ENCODE results near the gene CDH15.

CDH15 gene

DNA sequence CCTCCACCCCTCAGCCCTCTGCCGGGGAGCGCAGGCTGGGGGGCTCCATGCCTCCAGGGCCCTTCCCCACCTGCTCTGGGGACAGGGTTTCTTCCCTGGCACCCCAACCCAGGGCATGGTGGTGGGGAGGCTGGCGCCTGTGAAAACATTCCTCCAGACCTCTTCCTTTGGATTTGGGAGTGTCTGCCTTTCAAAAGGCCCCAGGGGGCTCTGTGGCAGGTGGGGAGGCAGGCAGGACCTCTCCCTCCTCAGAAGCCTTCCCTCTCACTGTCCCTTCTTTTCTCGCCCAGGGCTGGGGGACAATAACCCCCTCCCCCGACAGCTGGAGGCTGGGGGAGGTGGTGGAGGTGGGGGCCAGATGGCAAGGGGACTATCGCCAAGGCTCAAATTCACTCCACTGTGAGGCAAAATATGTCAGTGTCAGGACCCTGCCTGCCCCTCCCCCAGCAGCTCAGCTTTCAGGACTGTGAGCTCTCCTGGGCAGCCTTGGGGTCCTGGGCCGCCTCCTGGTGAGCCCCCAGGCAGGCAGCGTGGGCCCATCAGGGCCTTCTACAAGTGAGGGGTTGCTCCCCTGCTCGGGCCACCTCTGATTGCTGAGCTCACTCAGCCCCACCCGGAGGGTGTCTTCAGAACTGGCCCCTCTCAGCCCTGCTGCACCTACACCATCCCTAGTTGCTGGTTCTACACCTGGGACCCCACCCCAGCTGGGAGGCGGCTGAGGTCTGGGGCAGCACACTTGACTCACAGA, 1.8 kb downstream of the CDH15 start:
- no peaks in the 10 kb centered on the region for H3K9me3 ChIP-seq (ENCODE audit: control insufficient read depth, low read length)
- peaks cover 47% of the 10 kb centered on the region for H3K27me3 ChIP-seq (ENCODE audit: control insufficient read depth, insufficient read depth, low read length)
- no peak overlapping the region for H3K9ac ChIP-seq (ENCODE audit: low read length)
- H3K36me3 ChIP-seq (ENCODE audit: control insufficient read depth, insufficient read depth, low read length): no peaks in the 10 kb centered on the region
- no peak overlapping the region for H3K4me3 ChIP-seq (ENCODE audit: low read length)
- peaks cover 13% of the 10 kb centered on the region for H3K4me1 ChIP-seq (ENCODE audit: control insufficient read depth, insufficient read depth, low read length)

DNA sequence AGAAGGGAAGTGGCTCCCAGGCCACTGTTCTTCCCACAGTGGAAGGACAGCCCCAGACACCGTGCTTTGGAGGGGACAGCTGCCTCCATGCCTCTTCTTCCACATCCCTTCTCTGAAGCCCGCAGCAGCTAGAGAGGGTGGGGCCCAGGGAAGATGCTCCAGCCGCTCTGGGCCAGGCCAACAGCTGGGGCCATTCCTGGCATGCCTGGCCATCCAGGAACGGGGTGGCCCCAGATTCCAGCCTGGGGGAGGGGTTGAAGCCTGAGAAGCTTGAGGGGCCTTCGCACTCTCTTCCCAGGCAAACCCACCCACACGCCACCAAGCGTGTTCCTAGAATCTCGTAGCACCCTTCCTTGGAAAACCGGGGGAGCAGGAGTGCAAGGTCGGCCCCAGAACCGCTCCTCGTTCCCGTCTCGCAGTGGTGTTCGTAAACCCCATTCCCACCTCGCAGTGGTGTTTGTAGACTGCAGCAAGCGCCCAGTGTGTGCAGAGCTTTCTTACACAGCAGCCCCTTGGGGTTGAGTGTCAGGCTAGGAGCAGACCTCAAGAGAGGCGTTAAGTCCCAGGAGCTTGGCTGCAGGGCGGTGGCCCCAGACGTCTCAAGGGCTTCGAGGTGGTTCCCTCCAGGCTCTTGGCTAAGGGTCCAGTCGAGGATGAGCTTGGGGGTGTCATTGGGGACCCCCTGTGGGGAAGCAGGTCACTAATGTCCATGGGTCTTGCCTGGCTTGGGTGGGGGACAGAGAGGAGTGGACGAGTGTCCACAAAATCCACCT, 2.7 kb downstream of the CDH15 start:
- Histone ChIP-seq H3K4me1 (ENCODE audit: control insufficient read depth, insufficient read depth, low read length) (peaks cover 13% of the 10 kb centered on the region), H3K9me3 (ENCODE audit: control insufficient read depth, low read length) (no peaks in the 10 kb centered on the region), H3K4me3 (ENCODE audit: low read length) (no peak overlapping the region), H3K36me3 (ENCODE audit: control insufficient read depth, insufficient read depth, low read length) (no peaks in the 10 kb centered on the region), H3K27me3 (ENCODE audit: control insufficient read depth, insufficient read depth, low read length) (peaks cover 38% of the 10 kb centered on the region), H3K9ac (ENCODE audit: low read length) (no peak overlapping the region)

DNA sequence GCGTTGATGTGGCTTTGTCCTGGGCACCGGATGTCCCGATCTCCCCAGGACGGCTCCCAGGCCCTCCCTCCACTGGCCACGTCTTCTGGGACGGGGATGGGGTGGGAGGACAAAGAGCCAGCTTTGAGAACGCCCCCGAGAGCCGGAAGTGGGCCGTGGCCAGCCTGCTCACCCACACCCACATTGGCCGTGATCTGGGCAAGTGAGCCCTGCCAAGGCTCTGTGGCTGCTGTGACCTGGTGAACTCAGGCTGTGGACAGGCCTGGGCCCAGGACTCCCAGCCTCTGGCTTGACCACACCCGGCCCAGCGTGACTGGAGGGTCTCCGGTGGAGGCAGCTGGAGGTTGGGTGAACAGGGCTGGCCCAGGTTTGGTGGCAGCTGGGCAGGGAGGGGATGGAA, 3.3 kb downstream of the CDH15 start:
- Histone ChIP-seq H3K4me1 (ENCODE audit: control insufficient read depth, insufficient read depth, low read length) (peaks cover 13% of the 10 kb centered on the region), H3K4me3 (ENCODE audit: low read length) (no peak overlapping the region), H3K9me3 (ENCODE audit: control insufficient read depth, low read length) (no peaks in the 10 kb centered on the region), H3K36me3 (ENCODE audit: control insufficient read depth, insufficient read depth, low read length) (no peaks in the 10 kb centered on the region), H3K9ac (ENCODE audit: low read length) (no peak overlapping the region), H3K27me3 (ENCODE audit: control insufficient read depth, insufficient read depth, low read length) (peaks cover 32% of the 10 kb centered on the region)

DNA sequence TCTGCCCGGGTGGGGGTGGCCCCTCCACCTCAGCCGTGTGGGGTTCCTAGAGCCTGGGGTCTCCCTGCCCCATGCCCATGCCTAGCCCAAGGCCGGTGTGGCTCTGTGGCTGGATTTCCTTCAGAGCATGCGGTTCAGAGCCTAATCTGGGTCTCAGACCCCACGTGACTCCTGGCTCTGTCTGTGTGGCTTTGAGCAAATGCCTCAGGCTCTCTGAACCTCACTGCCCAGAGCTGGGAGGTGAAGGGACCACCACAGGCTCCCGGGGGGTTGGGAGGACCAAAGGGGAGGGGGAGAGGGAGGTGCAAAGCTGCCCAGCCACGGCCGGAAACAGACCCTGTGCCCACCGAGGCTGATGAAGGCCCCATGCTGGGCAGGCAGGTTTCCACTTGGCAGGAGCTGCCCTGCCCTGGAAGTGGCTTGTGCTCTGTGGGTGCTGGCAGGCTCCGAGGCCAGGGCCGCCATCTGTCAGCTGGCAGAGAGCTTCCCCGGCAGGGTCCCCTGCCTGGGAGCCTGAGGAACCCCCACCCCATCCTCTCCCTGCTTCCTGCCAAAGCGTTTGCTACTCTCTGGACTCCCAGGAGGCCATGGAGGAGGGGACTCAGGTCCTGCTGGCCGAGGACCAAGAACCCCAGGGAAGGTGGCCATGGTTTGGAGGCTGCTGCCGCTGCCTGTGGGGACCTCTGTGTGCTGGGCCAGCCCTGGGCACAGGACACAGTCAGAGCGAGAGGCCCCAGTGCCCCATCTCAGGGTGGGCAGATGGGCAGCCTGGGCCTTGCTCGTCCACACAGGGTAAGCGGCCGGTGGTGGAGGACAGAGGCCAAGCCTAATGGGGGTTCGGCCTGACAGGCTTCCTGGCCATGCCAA, 4.0 kb downstream of the CDH15 start:
- Histone ChIP-seq H3K9ac (ENCODE audit: low read length) (no peak overlapping the region), H3K9me3 (ENCODE audit: control insufficient read depth, low read length) (no peaks in the 10 kb centered on the region), H3K36me3 (ENCODE audit: control insufficient read depth, insufficient read depth, low read length) (no peaks in the 10 kb centered on the region), H3K27me3 (ENCODE audit: control insufficient read depth, insufficient read depth, low read length) (peaks cover 26% of the 10 kb centered on the region), H3K4me3 (ENCODE audit: low read length) (no peak overlapping the region), H3K4me1 (ENCODE audit: control insufficient read depth, insufficient read depth, low read length) (peaks cover 10% of the 10 kb centered on the region)

DNA sequence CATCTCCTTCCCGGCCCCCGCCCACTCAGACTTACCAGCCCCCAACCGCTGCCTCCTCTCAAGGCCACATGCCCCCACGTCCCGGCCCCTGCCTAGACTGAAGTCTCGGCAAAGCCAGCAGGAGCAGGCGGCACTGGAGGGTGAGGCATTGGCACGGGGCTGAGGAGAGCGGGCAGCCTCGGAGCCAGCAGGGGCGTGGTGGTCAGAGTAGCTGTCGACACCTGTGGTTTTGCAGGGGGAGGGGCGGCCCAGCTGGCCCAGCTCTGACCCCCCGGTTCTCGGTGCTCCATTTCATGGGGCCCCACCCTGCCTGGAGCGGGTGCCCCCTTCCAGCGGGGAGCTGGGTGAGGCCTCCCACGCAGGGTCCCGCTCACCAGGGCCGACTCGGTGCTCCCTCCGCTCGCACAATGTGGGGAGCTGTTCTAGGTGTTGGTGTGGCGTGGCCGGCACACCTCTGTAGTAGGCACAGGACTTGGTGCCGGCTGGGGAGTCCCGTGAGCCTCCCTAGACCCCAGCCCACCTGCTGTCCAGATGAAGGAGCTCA, 4.7 kb downstream of the CDH15 start:
- Histone ChIP-seq H3K36me3 (ENCODE audit: control insufficient read depth, insufficient read depth, low read length) (no peaks in the 10 kb centered on the region), H3K9ac (ENCODE audit: low read length) (no peak overlapping the region), H3K9me3 (ENCODE audit: control insufficient read depth, low read length) (no peaks in the 10 kb centered on the region), H3K27me3 (ENCODE audit: control insufficient read depth, insufficient read depth, low read length) (peaks cover 21% of the 10 kb centered on the region), H3K4me1 (ENCODE audit: control insufficient read depth, insufficient read depth, low read length) (peaks cover 5% of the 10 kb centered on the region), H3K4me3 (ENCODE audit: low read length) (no peak overlapping the region)

DNA sequence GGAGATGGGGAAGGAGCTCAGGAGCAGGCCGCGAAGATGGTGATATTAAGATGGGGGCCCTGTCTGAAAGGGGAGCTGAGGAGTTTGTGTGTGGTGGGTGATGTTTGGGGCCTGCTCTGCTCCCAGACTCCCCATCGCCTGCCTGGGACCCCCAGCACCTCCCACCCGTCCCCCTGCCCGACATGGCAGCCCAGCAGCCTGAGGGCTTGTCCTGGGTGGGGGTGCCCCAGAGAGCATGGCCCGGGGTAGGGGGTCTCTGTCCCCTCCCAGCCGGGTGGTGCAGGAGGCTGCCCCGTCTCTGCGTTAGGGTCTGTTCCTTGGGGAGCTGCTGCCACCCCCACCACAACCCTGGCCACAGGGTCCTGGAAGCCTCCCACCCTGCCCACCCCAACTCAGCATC, 5.2 kb downstream of the CDH15 start:
- no peaks in the 10 kb centered on the region for H3K9me3 ChIP-seq (ENCODE audit: control insufficient read depth, low read length)
- peaks cover 19% of the 10 kb centered on the region for H3K27me3 ChIP-seq (ENCODE audit: control insufficient read depth, insufficient read depth, low read length)
- no peak overlapping the region for H3K9ac ChIP-seq (ENCODE audit: low read length)
- H3K4me3 ChIP-seq (ENCODE audit: low read length): no peak overlapping the region
- H3K36me3 ChIP-seq (ENCODE audit: control insufficient read depth, insufficient read depth, low read length): no peaks in the 10 kb centered on the region
- H3K4me1 ChIP-seq (ENCODE audit: control insufficient read depth, insufficient read depth, low read length): peaks cover 3% of the 10 kb centered on the region

DNA sequence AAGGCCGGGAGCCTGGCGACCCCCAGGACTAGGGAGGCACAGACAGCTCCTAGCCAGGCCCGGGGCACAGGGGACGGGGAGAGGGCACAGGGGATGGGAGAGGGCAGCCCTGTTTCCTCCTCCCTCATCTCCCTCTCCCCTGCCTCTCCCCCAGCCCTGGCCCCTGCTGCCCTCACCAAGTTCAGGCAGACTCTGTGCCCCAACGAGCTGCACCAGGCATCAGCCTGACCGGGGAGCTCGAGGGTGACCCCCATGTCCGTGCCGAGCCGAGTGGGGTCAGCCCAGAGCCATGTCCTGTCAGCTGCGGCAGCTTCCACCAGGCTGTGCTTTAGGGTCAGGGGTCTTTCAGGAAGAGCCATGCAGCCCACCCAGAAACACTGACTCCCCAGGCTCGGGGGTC, 6.0 kb downstream of the CDH15 start:
- no peaks in the 10 kb centered on the region for H3K4me1 ChIP-seq (ENCODE audit: control insufficient read depth, insufficient read depth, low read length)
- H3K27me3 ChIP-seq (ENCODE audit: control insufficient read depth, insufficient read depth, low read length): peaks cover 14% of the 10 kb centered on the region
- H3K4me3 ChIP-seq (ENCODE audit: low read length): no peak overlapping the region
- H3K36me3 ChIP-seq (ENCODE audit: control insufficient read depth, insufficient read depth, low read length): no peaks in the 10 kb centered on the region
- no peak overlapping the region for H3K9ac ChIP-seq (ENCODE audit: low read length)
- no peaks in the 10 kb centered on the region for H3K9me3 ChIP-seq (ENCODE audit: control insufficient read depth, low read length)

DNA sequence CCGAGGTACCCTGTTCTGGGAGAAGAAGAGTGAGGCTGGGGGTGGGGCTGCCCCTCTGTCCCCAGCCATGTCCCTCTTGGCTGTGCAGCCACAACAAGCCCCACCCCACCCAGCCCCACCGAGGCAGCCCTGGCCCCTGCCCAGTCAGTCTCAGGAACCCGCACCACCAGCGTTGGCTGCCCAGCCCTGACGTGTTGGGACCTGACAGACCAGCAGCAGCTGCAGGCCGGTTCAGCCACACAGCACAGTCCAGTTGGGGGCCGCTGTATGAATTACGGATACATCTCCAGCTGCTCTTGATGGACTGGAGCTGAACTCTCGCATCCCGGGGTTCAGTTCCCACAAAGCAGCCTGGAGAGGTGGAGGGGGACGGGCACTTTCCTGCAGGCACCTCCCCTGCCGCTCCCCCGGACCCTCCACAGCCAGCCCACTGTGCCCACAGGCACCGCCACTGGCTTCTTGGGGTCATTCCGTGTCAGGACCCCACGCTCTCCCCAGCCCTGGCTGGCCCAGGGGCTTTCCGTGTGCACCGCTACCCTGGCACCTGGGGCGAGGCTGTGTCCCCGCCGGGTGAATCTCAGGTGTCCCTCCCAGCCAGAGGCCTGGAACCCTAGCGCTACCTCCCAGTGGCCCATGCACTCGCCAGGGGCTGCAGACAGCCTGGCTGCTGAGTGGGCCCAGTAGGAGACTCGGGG, 7.1 kb downstream of the CDH15 start:
- Histone ChIP-seq H3K27me3 (ENCODE audit: control insufficient read depth, insufficient read depth, low read length) (peaks cover 3% of the 10 kb centered on the region), H3K9ac (ENCODE audit: low read length) (no peak overlapping the region)

DNA sequence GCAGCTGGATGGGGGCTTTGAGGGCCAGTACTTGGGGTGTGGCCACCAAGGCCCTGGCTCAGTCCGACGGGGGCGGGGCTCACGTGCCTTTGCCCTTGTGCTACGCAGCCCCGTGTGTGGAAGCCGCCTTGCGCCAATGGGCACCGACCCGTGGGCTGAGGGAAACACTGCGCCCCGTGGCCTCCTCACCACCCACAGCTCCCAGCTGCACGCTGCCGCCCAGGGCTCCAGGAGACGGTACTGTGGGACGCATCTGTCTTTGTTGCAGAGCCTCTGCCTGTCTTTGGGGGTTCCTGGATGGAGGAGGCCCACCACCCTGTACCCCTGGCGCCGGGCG, 7.6 kb downstream of the CDH15 start:
- no peak overlapping the region for H3K9ac ChIP-seq (ENCODE audit: low read length)
- H3K4me1 ChIP-seq (ENCODE audit: control insufficient read depth, insufficient read depth, low read length): no peaks in the 10 kb centered on the region
- H3K4me3 ChIP-seq (ENCODE audit: low read length): no peak overlapping the region
- no peaks in the 10 kb centered on the region for H3K9me3 ChIP-seq (ENCODE audit: control insufficient read depth, low read length)
- peaks cover 2% of the 10 kb centered on the region for H3K27me3 ChIP-seq (ENCODE audit: control insufficient read depth, insufficient read depth, low read length)
- no peaks in the 10 kb centered on the region for H3K36me3 ChIP-seq (ENCODE audit: control insufficient read depth, insufficient read depth, low read length)

More for the DNA sequence above, 7.1 kb downstream of the CDH15 start:
- Histone ChIP-seq H3K4me1 (ENCODE audit: control insufficient read depth, insufficient read depth, low read length) (no peaks in the 10 kb centered on the region), H3K4me3 (ENCODE audit: low read length) (no peak overlapping the region), H3K9me3 (ENCODE audit: control insufficient read depth, low read length) (no peaks in the 10 kb centered on the region), H3K36me3 (ENCODE audit: control insufficient read depth, insufficient read depth, low read length) (no peaks in the 10 kb centered on the region)

DNA sequence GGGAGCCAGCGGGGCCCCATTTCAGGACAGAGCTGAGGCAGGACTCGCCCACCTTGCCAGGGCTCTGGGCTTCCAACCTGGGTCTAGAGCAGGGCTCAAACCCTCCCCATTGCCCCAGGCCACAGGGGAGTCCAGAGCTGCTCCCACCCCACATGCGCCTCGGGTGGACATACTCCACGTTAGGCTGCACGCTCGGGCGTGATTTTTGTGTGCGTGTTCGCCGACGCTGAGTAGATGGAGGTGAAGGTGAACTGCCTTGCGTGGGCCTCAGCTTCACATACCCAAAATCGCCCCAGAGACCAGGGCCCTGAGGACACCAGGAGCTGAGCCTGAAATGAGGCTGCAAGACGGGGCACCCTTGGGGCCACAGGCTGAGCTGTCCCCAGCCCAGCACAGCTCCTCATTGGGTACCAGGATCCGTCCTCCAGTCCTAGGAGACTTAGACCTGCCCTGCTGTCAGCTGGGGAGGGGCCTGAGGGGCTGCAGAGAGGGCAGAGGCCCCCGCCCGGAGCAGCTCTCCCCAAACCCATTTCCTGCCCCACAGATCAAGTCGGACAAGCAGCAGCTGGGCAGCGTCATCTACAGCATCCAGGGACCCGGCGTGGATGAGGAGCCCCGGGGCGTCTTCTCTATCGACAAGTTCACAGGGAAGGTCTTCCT, 8.2 kb downstream of the CDH15 start:
- no peak overlapping the region for H3K4me3 ChIP-seq (ENCODE audit: low read length)
- H3K36me3 ChIP-seq (ENCODE audit: control insufficient read depth, insufficient read depth, low read length): no peaks in the 10 kb centered on the region
- no peak overlapping the region for H3K9ac ChIP-seq (ENCODE audit: low read length)
- no peaks in the 10 kb centered on the region for H3K9me3 ChIP-seq (ENCODE audit: control insufficient read depth, low read length)
- H3K4me1 ChIP-seq (ENCODE audit: control insufficient read depth, insufficient read depth, low read length): no peaks in the 10 kb centered on the region
- H3K27me3 ChIP-seq (ENCODE audit: control insufficient read depth, insufficient read depth, low read length): peaks cover 2% of the 10 kb centered on the region

DNA sequence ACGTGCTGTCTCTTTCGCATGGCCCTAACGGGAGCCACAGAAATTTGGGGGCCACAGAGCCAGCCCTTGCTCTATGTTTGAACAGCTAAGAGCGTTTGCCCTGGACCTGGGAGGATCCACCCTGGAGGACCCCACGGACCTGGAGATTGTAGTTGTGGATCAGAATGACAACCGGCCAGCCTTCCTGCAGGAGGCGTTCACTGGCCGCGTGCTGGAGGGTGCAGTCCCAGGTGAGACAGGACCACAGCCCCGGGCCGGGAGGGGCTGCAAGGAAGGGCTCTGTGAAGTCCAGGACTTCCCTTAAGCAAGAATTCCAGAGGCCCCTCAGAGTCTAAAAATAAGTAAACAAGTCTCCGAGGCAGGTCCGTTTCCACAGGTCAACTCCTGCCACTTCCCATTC, 11.9 kb downstream of the CDH15 start:
- Histone ChIP-seq H3K4me1 (ENCODE audit: control insufficient read depth, insufficient read depth, low read length) (no peaks in the 10 kb centered on the region), H3K9me3 (ENCODE audit: control insufficient read depth, low read length) (no peaks in the 10 kb centered on the region), H3K36me3 (ENCODE audit: control insufficient read depth, insufficient read depth, low read length) (no peaks in the 10 kb centered on the region), H3K27me3 (ENCODE audit: control insufficient read depth, insufficient read depth, low read length) (no peaks in the 10 kb centered on the region), H3K4me3 (ENCODE audit: low read length) (no peak overlapping the region), H3K9ac (ENCODE audit: low read length) (no peak overlapping the region)

Measured in mucosa of stomach (tissue), 1 donor.